MM.1S (cell line): ENCODE results near the gene C2CD4C.

Experiments
- EZH2 ChIP-seq: fragments of 300-600 bp; sonication (generic); optimal IDR thresholded peaks from 2 replicates; pipeline ENCODE3; 2017; ENCODE audit warnings: low read depth, mild to moderate bottlenecking, antibody characterized with exemption, low read length, mixed read lengths
- EZH2phosphoT487 ChIP-seq: fragments of 300-600 bp; sonication (generic); IDR thresholded peaks from 2 replicates; pipeline ENCODE4 v1.6.1; 2018; ENCODE audit warnings: antibody characterized with exemption, low read length
- TF ChIP-seq, protein P1 (sequence below): fragments of 300-600 bp; sonication (generic); IDR thresholded peaks from 2 replicates; pipeline ENCODE4 v1.5.1; 2016; ENCODE audit warnings: antibody characterized with exemption, low read length, mixed read lengths

DNA sequence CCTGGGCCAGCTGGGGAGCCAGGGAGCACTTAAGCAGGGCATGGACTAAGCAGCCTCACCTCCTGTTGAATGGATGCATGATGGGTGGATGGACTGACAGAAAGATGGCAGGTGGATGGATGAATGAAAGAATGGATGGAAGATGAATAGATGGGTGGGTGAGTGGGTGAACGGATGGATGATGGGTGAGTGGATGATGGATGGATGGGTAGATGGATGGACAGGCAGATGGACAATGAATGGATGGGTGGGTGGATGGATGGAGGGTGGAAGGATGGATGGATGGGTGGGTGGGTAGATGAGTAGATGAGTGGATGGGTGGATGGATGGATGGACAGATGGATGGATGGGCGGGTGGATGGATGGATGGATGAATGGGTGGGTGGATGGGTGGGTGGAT is 33.1 kb upstream of the C2CD4C start:
- TF ChIP-seq EZH2phosphoT487: no peak
- TF ChIP-seq, protein P1, sequence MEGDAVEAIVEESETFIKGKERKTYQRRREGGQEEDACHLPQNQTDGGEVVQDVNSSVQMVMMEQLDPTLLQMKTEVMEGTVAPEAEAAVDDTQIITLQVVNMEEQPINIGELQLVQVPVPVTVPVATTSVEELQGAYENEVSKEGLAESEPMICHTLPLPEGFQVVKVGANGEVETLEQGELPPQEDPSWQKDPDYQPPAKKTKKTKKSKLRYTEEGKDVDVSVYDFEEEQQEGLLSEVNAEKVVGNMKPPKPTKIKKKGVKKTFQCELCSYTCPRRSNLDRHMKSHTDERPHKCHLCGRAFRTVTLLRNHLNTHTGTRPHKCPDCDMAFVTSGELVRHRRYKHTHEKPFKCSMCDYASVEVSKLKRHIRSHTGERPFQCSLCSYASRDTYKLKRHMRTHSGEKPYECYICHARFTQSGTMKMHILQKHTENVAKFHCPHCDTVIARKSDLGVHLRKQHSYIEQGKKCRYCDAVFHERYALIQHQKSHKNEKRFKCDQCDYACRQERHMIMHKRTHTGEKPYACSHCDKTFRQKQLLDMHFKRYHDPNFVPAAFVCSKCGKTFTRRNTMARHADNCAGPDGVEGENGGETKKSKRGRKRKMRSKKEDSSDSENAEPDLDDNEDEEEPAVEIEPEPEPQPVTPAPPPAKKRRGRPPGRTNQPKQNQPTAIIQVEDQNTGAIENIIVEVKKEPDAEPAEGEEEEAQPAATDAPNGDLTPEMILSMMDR: no peak
- no peak for TF ChIP-seq EZH2
